ENCODE measurements around the gene ANO6.
"Not testable (repeated sequence)": the region's sequence is repeated elsewhere in the genome, so short reads cannot be mapped to it uniquely, and the experiment has no call there.

The ANO6 gene

DNA sequence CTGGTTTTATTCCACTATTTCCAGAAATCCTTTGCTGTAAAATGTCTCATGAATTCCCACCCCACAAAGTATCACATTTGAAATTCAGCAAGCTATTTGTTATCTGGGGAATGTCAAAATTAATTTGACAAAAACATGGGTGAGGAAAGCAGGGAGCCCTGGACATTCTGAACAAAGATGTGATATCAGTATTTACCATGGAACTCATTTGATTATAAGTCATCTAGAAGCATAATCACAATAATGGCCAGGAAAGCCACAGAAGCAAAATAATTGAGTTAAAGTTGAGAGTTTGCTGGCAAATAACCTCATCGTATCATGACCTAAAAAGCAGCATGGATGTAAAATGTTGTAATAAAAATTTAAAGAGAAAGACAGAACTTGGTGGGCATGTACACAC lies 96.1 kb downstream of the ANO6 start:
- DNase-seq (ENCODE audit: low read depth): no peak
- TF ChIP-seq POLR2A (IDR thresholded peaks at IDR 0.05; ENCODE audit: extremely low read depth, insufficient read length) (no peak), MYC (IDR thresholded peaks at IDR 0.05; ENCODE audit: low read depth, low read length) (no peak), CTCF (IDR thresholded peaks at IDR 0.05; ENCODE audit: low read depth, low read length) (no peak)
- TF ChIP-seq, protein P1, sequence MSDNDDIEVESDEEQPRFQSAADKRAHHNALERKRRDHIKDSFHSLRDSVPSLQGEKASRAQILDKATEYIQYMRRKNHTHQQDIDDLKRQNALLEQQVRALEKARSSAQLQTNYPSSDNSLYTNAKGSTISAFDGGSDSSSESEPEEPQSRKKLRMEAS (IDR thresholded peaks at IDR 0.05; ENCODE audit: low read depth, low read length): no peak
- H3K4me3 ChIP-seq (ENCODE audit: low read depth, low read length): no peak overlapping the region

DNA sequence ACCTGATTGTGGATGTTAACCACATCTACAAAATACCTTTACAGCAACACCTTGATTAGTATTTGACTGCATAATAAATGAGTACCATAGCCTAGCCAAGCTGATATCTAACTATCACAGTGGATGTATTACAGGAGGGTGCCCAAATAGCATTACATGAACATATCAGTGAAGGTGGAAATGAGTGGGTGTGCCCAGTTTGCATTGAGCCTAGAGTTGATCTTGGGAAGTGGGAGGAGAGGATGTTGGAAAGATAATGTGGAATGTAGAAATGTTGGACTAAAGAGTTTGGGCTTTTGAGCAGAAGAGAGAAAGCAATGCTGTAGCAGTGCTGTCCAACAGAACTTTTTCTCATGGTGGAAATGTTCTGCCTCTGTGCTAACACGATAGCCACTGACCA lies 98.9 kb downstream of the ANO6 start:
- DNase-seq (ENCODE audit: low read depth): no peak
- no peak for TF ChIP-seq POLR2A (IDR thresholded peaks at IDR 0.05; ENCODE audit: extremely low read depth, insufficient read length)
- no peak for TF ChIP-seq MYC (IDR thresholded peaks at IDR 0.05; ENCODE audit: low read depth, low read length)
- TF ChIP-seq CTCF (IDR thresholded peaks at IDR 0.05; ENCODE audit: low read depth, low read length): no peak
- TF ChIP-seq, protein P1 (IDR thresholded peaks at IDR 0.05; ENCODE audit: low read depth, low read length): no peak

DNA sequence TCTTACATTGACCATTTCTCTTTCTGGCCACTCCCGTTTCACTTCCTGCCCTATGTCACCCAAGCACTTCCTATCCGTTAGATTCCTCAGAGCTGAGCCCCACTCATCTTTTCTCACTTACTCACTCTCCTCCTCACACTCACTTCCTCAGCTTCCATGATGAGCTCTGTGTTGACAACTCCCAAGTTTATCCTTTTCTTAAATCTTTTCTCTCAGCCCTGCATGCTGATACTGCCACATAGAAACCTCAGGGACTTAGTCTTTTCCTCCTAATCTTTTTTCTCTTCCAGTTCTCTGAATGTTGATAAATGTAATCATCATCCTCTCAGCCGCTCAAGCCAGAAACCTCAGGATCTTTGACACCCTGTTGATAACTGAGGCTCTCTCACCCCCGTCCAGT lies 99.6 kb downstream of the ANO6 start:
- DNase-seq (ENCODE audit: low read depth): no peak
- no peak overlapping the region for H3K4me3 ChIP-seq (ENCODE audit: low read depth, low read length)
- no peak for TF ChIP-seq POLR2A (IDR thresholded peaks at IDR 0.05; ENCODE audit: extremely low read depth, insufficient read length)
- no peak for TF ChIP-seq MYC (IDR thresholded peaks at IDR 0.05; ENCODE audit: low read depth, low read length)

More for the DNA sequence above, 98.9 kb downstream of the ANO6 start:
- no peak overlapping the region for H3K4me3 ChIP-seq (ENCODE audit: low read depth, low read length)

- DNase-seq (ENCODE audit: low read depth); H3K4me3 ChIP-seq (ENCODE audit: low read depth, low read length): not testable (repeated sequence)
Observed at GRCh38 chr12:45317261-45317660, 101.4 kb downstream of the ANO6 start.

DNA sequence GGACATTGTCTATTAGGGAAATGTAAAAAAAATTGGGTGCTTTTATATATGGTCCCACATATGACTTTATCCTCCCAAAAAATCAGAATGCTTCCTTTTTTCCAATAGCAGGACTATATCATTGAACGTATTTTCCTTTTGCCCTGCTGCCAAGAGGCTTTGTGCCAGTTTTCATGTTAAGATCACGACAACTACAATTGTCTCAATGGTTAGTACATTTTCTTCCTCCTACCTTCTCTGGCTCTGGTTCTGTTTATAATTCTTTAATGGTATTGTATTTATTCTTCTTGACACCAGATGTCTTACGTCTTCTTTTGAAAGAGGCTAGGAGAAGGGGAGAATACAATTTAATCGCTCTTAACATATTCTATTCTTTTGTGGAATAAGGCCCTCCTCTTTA lies 106.9 kb downstream of the ANO6 start:
- H3K4me3 ChIP-seq (ENCODE audit: low read depth, low read length): no peak overlapping the region
- no peak for DNase-seq (ENCODE audit: low read depth)
- TF ChIP-seq CTCF (IDR thresholded peaks at IDR 0.05; ENCODE audit: low read depth, low read length) (no peak), POLR2A (IDR thresholded peaks at IDR 0.05; ENCODE audit: extremely low read depth, insufficient read length) (no peak), MYC (IDR thresholded peaks at IDR 0.05; ENCODE audit: low read depth, low read length) (no peak)
- TF ChIP-seq, protein P1 (IDR thresholded peaks at IDR 0.05; ENCODE audit: low read depth, low read length): no peak

DNA sequence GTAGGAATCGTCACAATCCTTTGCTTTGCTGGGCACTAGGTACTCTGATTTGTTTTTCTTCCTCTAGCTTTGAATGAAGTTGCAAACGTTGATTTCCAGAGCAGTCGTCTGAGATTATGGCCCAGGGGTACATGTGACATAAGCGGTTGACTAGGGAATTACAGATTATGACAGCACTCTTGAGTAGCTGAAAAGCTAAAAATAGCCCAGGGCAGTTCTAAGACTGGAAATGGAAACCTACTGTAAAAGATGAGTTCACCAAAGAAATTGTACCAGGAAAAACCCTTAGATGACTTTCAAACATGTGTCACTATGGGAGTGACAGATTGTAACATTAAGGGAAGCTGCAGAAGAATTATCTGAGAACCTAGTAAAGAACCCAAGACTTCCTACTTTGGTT lies 108.5 kb downstream of the ANO6 start:
- H3K4me3 ChIP-seq (ENCODE audit: low read depth, low read length): no peak overlapping the region
- no peak for TF ChIP-seq CTCF (IDR thresholded peaks at IDR 0.05; ENCODE audit: low read depth, low read length)
- TF ChIP-seq, protein P1 (IDR thresholded peaks at IDR 0.05; ENCODE audit: low read depth, low read length): no peak
- DNase-seq (ENCODE audit: low read depth): no peak

GRCh38 chr12:45326358-45326975 lies 110.6 kb downstream of the ANO6 start:
- no peak for DNase-seq (ENCODE audit: low read depth)
- TF ChIP-seq POLR2A (IDR thresholded peaks at IDR 0.05; ENCODE audit: extremely low read depth, insufficient read length): no peak
- TF ChIP-seq MYC (IDR thresholded peaks at IDR 0.05; ENCODE audit: low read depth, low read length): no peak
- TF ChIP-seq, protein P1 (IDR thresholded peaks at IDR 0.05; ENCODE audit: low read depth, low read length): no peak
- TF ChIP-seq CTCF (IDR thresholded peaks at IDR 0.05; ENCODE audit: low read depth, low read length): no peak
- H3K4me3 ChIP-seq (ENCODE audit: low read depth, low read length): no peak overlapping the region

Measured in NB4 (cell line).